Measurements from ENCODE around the gene CAPN13. TPM values are rescaled to one million over a fixed set of nuclear protein-coding genes. Genes with fewer than 3 reads are reported as not detected.

CAPN13 gene
- total RNA-seq, 1 experiment from 2014 or later, result 5.7 TPM

DNA sequence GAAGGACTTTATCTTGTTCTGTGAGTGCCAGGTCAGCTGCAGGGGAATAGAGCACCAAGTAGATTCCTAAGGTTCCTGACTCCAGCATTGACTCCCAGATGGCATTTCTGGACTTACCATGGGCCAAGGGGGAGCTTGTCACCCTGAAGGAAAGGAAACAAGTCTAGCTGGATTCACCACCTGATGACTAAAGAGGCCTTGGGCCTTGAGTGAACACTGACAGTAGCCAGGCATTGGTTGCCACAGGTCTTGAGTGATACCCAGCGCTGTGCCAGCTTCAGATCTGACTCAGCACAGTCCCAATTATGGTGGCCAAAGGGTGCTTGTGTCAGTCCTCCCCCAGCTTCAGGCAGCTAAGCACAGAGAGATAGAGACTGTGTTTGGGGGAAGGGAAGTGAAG lies 40.1 kb upstream of the CAPN13 start:
- no peak overlapping the region for H3K56ac ChIP-seq (ENCODE audit: insufficient read length, low read depth, low read length)
- H3K27me3 ChIP-seq (ENCODE audit: insufficient read depth, low read length), result no peaks in the 10 kb centered on the region
- H2AFZ ChIP-seq (ENCODE audit: low read length), result no peak overlapping the region
- no peak overlapping the region for H3K14ac ChIP-seq (ENCODE audit: insufficient read depth, low read length)
- Mint-ChIP-seq H3K4me3 (no peak overlapping the region), H3K9me3 (peaks cover 2 to 5% of the 10 kb centered on the region in 2 experiments; a peak in 2 of 5 replicates), H3K27ac (no peak overlapping the region; a peak in 1 of 7 replicates), H3K4me1 (no peaks in the 10 kb centered on the region), H3K27me3 (ENCODE audit: low read depth) (peaks cover 9% of the 10 kb centered on the region), H3K36me3 (ENCODE audit: insufficient read depth in 1 of 3, low read depth in 3 of 3) (no peaks in the 10 kb centered on the region; a peak in 1 of 7 replicates)
- no peak overlapping the region for H3K9ac ChIP-seq (ENCODE audit: extremely low read depth, insufficient read length, low read length)
- H3K79me2 ChIP-seq (ENCODE audit: insufficient read depth, low read length), result no peaks in the 10 kb centered on the region
- H4K20me1 ChIP-seq (ENCODE audit: control insufficient read depth, insufficient read depth, insufficient read length), result no peaks in the 10 kb centered on the region
- no peak overlapping the region for H3K27ac ChIP-seq (ENCODE audit: insufficient read length, low read depth, low read length)
- no peak overlapping the region for H2AK5ac ChIP-seq (ENCODE audit: insufficient read length, low read length)
- no peak overlapping the region for H2BK120ac ChIP-seq (ENCODE audit: low read depth, low read length, poor library complexity, severe bottlenecking)
- no peaks in the 10 kb centered on the region for H3K9me3 ChIP-seq (ENCODE audit: control insufficient read depth, low read depth, low read length)
- no peak overlapping the region for H3T11ph ChIP-seq (ENCODE audit: low read length)
- H4K5ac ChIP-seq (ENCODE audit: insufficient read length, low read depth, low read length), result no peak overlapping the region
- no peak for DNase-seq
- H3K18ac ChIP-seq (ENCODE audit: insufficient read length, low read depth, low read length), result no peak overlapping the region
- no peak overlapping the region for H2BK5ac ChIP-seq (ENCODE audit: insufficient read length, low read length)
- no peak overlapping the region for H2BK20ac ChIP-seq (ENCODE audit: low read depth, low read length, poor library complexity, severe bottlenecking)
- no peaks in the 10 kb centered on the region for H3K79me1 ChIP-seq (ENCODE audit: insufficient read depth, low read depth, low read length, poor library complexity, severe bottlenecking)
- no peak overlapping the region for H4K91ac ChIP-seq (ENCODE audit: insufficient read length, low read depth, low read length)
- WGBS (ENCODE audit: extremely low coverage, insufficient read length, low lambda C conversion rate), result no CpG with 5 or more reads among the region's 1 CpG
- H3K23me2 ChIP-seq (ENCODE audit: insufficient read length, low read depth, low read length, poor library complexity, severe bottlenecking), result no peaks in the 10 kb centered on the region
- H3K23ac ChIP-seq (ENCODE audit: insufficient read length, low read depth, low read length), result no peak overlapping the region
- H4K8ac ChIP-seq (replicated peaks; ENCODE audit: insufficient read length, low read depth, low read length), result no peak overlapping the region
- H2BK12ac ChIP-seq (ENCODE audit: insufficient read length, low read depth, low read length), result no peak overlapping the region
- H3K4me1 ChIP-seq (ENCODE audit: insufficient read depth, low read length), result no peaks in the 10 kb centered on the region
- no peak overlapping the region for H3K4ac ChIP-seq (ENCODE audit: low read depth, low read length)
- TF ChIP-seq, protein P1, sequence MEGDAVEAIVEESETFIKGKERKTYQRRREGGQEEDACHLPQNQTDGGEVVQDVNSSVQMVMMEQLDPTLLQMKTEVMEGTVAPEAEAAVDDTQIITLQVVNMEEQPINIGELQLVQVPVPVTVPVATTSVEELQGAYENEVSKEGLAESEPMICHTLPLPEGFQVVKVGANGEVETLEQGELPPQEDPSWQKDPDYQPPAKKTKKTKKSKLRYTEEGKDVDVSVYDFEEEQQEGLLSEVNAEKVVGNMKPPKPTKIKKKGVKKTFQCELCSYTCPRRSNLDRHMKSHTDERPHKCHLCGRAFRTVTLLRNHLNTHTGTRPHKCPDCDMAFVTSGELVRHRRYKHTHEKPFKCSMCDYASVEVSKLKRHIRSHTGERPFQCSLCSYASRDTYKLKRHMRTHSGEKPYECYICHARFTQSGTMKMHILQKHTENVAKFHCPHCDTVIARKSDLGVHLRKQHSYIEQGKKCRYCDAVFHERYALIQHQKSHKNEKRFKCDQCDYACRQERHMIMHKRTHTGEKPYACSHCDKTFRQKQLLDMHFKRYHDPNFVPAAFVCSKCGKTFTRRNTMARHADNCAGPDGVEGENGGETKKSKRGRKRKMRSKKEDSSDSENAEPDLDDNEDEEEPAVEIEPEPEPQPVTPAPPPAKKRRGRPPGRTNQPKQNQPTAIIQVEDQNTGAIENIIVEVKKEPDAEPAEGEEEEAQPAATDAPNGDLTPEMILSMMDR (conservative IDR thresholded peaks at IDR 0.05), result no peak
- no peak overlapping the region for H2BK15ac ChIP-seq (ENCODE audit: low read depth, low read length)
- no peak overlapping the region for H3K4me2 ChIP-seq (ENCODE audit: insufficient read depth, insufficient read length, low read length)
